Fibroblast of gingiva (primary cell): ENCODE results near the gene VN1R5.
"Not testable (repeated sequence)": the region's sequence is repeated elsewhere in the genome, so short reads cannot be mapped to it uniquely, and the experiment has no call there.

Experiments used
- DNase-seq: peaks from one replicate; pipeline ENCODE4 v3.0.0-alpha.2; 2011; ENCODE audit warnings: low read depth

VN1R5 gene

DNA sequence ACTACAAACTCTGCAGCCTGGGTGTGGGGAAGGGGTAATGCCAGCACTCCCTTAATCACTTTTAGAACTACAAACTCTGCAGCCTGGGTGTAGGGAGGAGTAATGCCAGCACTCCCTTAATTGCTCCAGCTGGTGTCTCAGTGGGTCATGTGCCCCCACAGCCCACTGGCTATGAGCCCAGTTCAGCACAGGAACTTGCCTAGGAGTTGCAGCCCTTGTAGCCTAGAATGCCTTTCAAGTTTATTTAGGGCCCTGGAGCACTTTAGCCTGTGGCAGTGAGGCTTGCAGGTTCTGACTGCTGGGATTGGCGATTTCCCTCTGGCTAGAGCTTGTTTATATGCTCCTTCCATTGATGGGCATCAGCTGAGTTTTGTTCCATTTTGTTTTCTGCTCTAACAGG is 17.1 kb downstream of the VN1R5 start:
- DNase-seq, result no peak

DNA sequence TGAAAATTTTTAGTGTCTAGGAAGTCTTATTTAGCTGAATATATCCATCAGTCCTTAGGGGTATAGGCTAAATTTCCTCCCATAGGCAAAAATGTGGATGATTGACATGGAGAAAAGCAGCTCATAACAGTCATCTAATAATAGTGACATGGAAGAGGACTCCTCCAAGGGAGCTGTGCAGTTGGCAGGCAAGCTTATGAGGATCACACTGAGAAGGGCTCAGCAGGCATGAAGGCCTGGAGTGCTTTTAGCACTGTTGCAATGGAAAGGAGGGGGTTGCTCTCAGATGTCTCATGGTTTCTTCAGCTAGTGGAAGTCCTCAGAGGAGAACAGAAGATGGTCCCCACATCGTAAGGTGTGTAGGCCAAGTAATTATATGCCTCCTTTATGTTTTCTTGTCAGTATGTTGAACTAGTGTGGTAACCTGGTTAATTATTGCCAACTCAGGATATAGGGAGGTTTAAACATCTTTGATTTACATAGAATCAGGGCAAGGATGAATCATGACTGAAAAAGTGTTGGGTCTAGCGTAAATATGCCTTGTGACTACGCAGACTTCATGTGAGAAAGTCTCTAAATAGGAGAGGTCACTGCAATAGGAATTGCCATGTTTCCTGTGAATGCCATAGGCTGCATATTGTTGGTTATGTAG is 18.9 kb downstream of the VN1R5 start:
- DNase-seq, result no peak

DNA sequence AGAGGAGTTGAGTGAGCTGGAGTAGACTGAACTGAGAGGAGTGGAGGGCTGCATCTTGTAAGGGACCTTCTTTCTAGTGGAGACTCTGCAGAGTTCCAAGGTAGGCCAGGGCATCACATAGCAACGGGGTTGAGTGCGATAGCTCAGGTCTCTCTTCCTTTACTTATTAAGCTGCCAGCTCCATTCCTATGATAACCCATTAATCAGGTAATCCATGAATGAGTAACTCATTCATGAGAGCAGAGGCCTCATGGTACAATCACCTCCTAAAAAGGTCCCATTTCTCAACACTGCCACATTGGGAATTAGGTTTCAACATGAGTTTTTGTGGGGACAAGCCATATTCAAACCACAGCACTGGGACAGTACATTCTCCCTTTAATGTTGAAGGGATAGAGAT is 21.3 kb downstream of the VN1R5 start:
- no peak for DNase-seq

DNA sequence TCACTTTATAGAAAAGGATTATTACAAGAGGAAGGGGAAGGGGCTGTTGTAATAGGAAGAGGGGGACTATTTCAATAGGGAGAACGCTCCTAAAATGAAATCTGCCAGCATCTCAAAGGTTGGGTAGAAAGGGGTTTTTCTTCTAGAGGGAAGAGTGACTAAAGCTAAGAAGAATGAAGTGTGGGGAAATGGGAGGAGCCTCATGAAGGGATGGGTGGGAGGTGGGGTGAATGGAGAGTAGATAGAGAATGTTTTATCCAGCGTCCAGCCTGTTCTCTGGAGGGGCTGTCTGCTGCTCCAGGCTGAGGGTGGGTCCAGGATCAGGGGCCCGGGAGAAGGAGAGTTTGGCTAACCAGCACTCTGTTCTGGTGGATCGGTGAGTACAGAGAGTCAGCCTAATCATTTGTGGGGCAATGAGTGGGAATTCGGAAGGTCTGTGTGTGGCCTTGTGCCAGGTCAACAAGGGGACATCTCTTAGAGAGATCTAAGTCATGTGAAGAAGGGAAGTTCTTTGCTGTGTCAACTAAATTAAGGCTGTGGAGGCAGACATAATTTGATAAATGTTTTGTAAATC is 25.2 kb downstream of the VN1R5 start:
- DNase-seq, result no peak

DNA sequence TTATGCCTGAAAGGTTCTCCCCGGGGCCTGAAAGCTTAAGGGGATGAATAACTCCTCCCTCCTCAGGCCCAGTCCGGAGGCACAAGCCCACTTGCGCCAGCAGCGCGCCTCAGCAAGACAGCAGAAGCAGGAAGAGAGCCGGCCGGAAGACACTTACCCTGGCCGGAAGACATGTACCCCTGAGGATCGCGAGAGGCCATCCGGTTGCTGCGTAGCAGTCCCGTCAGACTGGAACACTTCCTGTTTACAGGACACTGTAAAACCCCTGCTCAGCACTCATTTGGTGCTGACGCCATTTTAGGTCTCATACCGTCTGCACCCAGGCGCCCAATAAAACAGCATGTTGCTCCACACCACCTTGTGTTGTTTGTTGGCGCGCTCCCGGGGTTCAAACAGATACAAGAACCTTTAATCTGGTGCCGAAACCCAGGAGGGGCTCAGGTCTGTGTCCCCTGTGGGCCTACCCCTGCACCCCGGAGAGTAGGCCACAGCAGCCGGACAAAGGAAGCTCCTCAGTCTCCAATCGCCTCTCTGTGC is 30.3 kb downstream of the VN1R5 start:
- DNase-seq, result no peak

DNA sequence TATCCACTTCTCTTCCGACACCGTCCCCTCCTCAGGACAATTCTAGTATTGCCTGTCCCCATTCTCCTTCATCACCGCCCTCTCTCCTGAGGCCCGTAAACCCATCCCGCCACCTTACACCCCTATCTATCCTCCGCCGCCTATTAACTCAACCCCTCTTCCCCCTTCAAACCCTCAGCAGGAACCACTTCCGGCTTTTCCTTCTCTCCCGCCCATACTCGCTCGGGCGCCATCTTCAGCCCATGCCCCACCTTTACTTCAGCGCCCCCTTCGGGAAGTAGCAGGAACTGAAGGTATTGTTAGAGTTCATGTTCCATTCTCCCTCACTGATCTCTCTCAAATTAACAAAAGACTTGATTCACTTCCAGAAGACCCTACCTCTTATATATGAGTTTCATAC is 31.6 kb downstream of the VN1R5 start:
- DNase-seq, result no peak

DNA sequence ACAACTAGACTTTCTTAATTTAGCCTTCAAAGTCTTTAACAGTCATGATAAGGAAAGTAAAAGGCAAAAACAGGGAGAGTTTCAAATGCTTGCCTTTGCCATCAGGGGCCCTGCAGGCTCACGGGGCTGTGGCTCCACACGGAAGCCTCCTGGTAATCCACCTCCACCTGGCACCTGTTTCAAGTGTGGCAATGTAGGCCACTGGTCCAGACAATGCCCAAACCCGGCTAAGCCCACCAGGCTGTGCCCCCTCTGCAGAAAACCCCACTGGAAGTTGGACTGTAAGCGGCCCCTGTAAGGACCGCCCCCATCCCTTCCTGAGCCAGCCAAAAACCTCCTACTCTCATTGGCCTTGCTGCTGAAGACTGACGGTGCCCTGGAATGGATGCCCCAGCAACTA is 32.5 kb downstream of the VN1R5 start:
- DNase-seq, result no peak

DNA sequence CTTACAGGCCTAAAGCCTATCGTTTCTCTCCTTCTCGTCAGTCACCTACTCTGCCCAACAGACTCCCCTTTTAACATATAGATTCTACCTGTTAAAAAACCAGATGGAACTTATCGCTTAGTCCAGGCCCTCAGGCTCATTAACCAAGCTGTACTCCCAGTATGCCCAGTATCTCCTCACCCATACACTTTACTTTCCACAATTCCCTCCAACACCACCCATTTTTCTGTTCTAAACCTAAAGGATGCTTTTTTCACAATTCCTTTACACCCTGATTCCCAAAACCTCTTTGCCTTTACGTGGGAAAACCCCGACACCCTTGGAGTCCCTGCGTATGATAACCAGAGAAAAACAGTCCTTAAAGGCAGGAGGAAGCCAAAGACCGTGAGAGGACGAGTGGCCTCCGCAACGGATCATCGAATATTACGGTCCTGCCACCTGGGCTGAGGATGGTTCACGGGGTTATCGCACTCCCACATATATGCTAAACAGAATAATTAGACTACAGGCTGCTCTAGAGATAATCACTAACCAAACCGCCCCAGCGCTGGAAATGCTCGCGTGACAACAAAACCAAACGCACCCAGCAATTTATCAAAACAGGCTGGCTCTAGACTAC is 33.5 kb downstream of the VN1R5 start:
- DNase-seq, result not testable (repeated sequence)

DNA sequence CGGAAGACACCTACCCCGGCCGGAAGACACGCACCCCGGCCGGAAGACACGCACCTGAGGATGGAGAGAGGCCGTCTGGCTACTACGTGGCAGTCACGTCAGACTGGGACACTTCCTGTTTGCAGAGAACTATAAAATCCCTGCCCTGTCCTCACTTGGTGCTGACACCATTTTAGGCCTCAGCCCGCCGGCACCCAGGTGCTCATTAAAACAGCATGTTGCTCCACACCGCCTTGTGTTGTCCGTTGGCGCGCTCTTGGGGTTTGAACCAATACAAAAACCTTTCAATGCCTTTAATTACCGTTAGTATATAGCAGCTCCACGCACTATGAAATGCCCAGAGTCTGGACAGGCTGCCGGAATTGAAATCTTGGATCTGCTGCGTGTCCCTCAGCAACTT is 34.7 kb downstream of the VN1R5 start:
- no peak for DNase-seq

DNA sequence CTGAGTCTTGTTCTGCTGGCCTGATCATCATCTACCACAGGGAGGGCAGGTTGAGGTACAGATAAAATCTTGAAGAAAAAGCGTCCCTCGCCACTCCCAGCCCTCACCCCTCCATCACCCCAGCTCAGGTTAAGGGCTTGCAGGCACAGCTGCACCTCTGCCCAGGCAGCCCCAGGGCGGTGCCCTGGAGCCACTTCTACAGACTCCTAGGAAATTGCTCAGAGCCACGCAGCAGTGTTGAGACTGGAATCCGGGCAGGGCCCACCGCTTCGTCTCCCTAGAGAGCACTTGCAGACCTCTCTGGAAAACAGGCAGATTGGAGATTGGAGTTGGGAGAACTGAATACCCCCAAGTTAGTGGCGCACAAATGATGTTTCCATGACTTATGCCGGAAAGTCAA is 35.3 kb downstream of the VN1R5 start:
- no peak for DNase-seq

DNA sequence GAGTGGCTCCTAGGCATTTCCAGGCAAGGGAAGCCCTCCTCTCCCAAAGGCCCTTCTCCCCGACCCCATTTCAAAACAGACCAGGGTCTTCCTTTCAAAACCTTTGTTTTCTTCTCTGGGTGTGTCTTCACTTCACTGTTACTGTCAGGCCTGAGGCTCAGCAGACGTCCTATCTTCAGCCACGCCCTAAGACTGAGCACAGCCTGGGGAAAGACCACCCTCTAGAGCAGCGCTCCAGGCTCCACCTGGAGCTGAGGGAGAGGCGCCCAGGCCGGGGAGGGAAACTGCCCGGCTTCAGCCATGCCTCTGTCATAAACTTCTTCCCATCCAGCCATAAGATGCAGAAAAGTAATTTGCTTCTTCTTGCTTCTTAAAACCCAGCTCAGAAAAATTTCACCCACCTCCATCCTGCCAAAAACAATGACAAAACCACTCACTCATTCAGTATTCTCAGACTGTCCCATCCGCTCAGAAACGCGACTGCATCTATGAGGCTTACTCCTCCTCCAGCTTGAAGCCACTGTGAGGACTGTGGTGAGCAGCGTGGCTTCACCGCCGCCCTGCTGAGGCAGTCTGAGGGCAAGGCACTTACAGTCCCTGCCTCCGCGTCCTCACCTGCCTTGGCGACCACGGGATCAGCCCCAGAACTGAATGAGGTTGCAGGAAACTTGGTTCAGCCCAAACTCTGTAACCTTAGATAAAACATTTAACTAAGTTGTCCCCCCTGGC is 36.1 kb downstream of the VN1R5 start:
- no peak for DNase-seq

DNA sequence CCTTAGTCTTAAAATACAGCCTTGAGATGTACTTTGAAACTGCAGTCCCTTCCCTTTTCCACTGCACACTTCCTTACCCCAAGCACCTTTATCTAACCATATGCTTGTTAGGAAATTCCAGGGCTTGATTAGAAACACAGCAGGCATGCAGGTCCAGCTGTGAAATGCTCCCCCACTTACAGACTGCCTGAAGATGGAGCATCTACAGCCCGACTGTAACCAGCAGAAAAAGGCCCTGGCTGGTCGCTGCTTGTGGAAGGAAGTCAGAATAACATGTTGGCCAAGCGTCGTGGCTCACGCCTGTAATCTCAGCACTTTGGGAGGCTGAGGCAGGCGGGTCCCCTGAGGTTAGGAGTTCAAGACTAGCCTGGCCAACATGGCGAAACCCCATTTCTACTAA is 37.2 kb downstream of the VN1R5 start:
- no peak for DNase-seq

DNA sequence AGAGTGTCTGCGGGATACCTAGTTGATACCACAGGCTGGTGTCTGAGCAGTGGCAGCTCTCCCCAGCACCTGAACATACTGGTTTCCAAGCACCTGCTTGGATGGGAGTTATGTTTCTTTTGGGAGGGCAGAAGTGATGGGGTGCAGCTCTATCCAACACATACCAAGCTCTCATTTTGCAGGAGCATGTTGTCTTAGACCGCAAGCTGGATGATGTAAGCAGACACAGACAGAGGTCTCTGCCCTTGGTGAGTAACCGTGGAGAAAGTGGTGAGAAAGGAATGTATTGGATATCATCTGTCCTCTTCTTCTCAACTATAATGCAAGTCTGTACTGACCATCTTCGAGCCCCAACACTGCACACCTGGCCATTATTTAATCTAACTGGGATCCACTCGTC is 38.4 kb downstream of the VN1R5 start:
- peak; percentile 40 for DNase-seq

DNA sequence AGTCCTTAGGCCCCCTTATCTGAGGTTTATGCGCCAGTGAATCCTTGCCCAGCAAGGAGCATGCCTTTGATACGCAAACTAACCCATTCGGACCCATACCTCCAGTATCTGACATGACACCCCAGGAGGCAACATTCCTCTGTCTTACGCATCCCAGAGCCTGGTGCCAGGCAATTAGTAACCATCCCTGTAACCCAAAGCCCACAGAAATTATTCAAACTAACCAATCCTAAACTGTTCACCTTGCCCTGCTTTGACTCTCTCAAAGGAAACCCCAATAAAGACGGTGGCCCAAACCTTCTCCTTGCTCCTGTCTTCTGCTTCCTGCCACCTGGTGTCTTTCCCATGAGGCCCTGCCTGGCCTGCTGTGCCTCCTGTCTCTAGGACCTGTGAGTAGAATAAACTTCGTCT is 39.4 kb downstream of the VN1R5 start:
- no peak for DNase-seq

DNA sequence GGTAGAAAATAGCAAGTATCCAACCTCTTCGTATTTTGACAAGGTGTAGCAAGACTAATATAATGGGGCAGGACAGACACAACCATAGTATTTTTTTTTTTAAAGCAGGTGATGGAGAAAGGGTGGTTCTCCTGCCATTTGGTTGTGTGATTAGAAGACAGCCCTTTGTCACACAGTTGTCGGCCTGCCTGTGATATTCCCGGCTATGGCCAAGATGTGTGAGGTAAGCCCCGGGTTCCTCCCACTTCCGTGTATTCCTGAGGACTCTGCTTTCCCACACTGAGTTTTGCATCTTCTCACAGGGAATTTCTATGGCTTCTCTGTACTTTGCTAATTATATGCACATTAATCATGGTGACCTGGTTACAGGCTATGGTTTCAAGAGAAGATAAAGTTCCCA is 39.9 kb downstream of the VN1R5 start:
- no peak for DNase-seq

DNA sequence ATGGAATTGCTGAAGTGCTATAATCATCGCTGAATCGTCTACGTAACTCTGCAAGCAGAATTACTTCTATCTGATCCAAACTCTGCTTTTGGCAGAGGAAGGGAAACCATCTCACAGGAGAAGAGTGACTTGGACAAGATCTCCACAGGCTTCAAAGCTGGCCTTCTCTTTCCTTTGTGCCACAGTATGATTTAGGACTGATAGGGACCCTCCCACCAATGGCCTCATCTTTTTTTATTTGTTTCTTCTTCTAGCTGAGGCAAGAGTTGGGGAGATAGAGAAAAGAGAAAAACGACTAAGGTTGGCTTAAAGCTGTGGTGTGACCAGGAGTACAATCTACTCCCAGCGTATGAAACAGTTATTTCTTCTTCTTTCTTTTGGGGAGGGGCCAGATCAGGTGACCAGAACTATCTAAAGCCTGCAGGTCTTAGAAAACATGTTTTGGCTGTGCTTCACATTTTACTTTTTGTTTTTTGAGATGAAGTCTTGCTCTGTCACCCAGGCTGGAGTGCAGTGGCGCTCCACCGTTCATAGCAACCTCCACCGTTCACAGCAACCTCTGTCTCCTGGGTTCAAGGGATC is 40.8 kb downstream of the VN1R5 start:
- no peak for DNase-seq

DNA sequence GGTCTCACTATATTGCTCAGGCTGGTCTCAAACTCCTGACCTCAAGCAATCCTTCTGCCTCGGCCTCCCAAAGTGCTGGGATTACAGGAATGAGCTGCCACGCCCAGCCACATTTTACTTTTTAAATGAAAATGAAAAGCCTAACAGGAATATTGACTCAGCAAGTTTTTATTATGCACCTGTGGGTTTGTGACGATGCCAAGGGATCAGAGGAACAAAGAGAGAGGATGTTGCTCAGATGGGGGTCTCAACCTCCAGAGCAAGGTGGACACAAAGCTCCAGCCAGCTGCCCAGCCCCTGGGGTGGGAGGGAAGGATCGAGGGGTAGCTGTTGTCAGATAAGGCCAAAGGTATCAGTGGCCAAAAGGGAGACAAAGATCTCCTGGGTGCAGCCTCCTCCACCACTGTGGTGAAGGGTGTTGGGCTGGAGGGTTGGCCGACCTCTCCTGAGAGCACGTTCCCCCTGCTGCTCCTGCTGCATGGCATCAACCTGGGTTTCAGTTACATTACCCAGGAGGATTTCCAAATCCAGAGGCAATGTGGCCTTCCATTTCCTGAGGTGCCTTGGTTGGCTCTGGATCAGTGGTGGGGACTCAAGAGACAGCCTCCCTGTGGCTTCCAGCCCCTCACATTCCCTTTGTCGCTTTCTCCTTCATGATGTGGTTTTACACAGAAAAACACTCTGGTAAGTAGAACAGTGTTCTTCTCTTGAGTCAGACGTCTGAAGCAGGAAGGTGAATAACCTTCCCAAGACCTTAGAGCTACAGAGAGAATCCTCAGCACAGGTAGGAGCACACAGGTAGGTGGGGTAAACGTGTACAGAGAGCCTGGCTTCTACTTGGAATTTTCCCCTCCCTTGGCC is 41.6 kb downstream of the VN1R5 start:
- no peak for DNase-seq

DNA sequence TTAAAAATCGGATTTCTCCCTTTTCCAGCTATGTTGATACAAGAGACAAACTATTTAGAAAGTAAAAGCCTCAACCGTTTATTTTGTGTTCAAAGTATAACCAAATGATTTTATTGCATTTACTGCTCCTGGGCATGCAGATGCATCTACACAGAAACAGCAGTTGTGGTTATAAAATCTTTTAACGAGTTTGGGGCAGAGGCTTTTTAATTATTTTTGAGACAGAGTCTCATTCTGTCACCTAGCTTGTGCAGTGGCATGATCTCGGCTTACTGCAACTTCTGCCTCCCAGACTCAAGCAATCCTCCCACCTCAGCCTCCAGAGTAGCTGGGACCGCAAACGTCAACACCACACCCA is 42.2 kb downstream of the VN1R5 start:
- DNase-seq, result no peak

DNA sequence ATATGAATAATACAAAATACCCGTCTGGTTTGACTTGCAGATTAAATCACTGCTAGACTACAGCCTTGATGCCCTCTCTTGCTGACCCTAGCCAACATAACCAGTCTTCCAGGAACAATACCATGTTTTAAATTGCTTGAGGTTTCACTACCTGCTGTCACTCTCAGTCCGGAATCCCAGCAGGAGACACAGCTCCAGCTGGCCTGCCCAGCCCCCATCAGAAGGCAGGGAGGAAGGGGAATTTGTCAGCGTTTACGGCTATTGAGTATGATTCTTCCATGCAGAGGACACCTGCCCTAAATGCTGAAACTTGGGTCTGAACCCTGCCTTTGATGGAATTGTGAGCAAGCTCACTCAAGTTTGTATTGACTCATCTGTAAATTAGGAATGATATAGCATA is 42.8 kb downstream of the VN1R5 start:
- DNase-seq, result no peak

DNA sequence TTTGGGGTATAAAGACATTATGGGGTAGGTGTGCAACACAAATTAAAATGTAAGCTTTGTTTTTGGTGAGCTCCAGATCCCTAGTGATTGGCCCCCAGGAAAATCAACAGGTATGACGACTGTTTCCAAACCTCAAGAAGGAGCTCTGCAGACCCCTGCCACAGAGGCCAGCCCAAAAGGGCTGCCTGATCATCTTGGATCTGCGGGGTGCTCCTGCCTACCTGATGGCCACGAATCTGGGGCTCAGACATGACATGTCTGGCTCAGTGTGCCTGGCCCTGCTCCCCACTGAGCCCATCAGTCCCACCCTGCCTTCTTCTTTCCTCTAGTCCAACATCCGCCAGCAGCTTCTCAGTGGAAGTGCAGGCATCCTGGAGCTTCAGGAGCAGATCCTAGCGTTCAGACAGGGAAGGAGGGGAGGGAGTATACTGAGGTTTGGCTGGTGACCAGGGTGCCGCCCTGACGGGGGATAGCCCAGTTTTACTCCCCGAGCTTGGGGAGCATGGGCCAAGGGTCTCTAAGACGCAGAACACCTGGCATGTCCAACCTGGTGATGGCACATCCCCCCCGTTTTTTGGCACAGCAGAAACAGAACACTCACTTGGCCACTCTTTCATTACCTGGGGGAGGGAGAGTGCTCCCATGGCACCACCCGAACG is 44.0 kb downstream of the VN1R5 start:
- DNase-seq, result no peak

DNA sequence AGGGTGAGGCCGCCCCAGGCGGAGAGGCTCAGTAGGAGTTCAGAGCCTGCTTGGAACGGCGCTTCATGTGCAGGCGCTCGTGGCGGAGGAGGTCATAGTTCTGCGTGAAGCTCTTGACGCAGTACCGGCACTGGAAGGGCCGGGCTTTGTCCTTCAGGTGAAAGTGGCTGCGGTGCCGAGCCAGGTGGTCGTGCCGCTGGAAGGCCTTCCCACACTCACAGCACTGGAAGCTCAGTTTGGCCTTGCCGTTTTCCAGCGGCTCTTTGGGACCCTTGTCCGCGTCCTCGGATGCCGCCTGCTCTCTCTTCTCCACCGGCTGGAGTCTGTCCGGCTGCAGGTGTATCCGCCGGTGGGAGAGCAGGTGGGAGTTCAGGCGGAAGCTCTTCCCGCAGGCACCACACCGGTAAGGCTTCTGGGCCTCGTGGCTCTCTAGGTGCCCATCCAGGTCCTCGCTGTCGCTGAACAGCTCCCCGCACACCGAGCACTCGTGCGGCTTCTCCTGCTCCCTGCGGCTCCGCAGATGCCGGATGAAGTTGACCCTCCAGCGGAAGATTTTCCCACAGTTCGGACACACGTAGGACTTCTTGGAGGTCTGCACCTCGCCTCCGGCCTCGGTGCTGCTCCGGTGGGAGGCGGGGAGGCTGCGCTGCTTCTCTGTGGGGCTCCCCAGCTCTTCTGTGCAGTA is 44.8 kb downstream of the VN1R5 start:
- no peak for DNase-seq
